Medulla oblongata (tissue), 1 donor: ENCODE results near the gene EFCAB6.

ENCODE experiments used
- DNase-seq: peaks from one replicate; pipeline ENCODE4 v3.0.0-alpha.2; 2015; ENCODE audit errors: extremely low spot score

Gene EFCAB6

GRCh38 chr22:43481568-43482317 is 330.4 kb downstream of the EFCAB6 start:
- DNase-seq, result peak; percentile 14

- no peak for DNase-seq
Measured at GRCh38 chr22:43479962-43480361, 332.1 kb downstream of the EFCAB6 start.

- no peak for DNase-seq
Measured at GRCh38 chr22:43479301-43479950, 332.7 kb downstream of the EFCAB6 start.
